ENCODE measurements around the gene RPS15. TPM values are rescaled to one million over a fixed set of nuclear protein-coding genes. Genes with fewer than 3 reads are reported as not detected.

Gene RPS15
- total RNA-seq, 1 experiment from 2014 or later, result 1,696 TPM

GRCh38 chr19:1408300-1409203 lies 29.6 kb upstream of the RPS15 start:
- Histone ChIP-seq H3K4me3 (ENCODE audit: low read depth, low read length, poor library complexity, severe bottlenecking) (peak overlapping the region; percentile 97), H3K27ac (ENCODE audit: low read depth, low read length, poor library complexity, severe bottlenecking) (peak overlapping the region; percentile 98), H3K9me3 (ENCODE audit: low read depth, low read length, poor library complexity, severe bottlenecking) (no peaks in the 10 kb centered on the region), H3K4me1 (ENCODE audit: insufficient read depth, low read length, poor library complexity, severe bottlenecking) (peaks cover 22% of the 10 kb centered on the region), H3K27me3 (replicated peaks; ENCODE audit: insufficient read depth, low read depth, low read length, poor library complexity) (no peaks in the 10 kb centered on the region), H3K36me3 (ENCODE audit: insufficient read depth, low read length, poor library complexity, severe bottlenecking) (peaks cover 29% of the 10 kb centered on the region)
- peak; percentile 52 for DNase-seq (ENCODE audit: low spot score)
- TSS peak; percentile 37 for BruUV-seq (replicated peaks)
- CTCF ChIA-PET, result interaction anchor here (0.6 kb wide), 1 partner anchor 456 kb away, joined by 8 read pairs; no protein-coding TSS in a partner anchor
- TF ChIP-seq, protein P1, sequence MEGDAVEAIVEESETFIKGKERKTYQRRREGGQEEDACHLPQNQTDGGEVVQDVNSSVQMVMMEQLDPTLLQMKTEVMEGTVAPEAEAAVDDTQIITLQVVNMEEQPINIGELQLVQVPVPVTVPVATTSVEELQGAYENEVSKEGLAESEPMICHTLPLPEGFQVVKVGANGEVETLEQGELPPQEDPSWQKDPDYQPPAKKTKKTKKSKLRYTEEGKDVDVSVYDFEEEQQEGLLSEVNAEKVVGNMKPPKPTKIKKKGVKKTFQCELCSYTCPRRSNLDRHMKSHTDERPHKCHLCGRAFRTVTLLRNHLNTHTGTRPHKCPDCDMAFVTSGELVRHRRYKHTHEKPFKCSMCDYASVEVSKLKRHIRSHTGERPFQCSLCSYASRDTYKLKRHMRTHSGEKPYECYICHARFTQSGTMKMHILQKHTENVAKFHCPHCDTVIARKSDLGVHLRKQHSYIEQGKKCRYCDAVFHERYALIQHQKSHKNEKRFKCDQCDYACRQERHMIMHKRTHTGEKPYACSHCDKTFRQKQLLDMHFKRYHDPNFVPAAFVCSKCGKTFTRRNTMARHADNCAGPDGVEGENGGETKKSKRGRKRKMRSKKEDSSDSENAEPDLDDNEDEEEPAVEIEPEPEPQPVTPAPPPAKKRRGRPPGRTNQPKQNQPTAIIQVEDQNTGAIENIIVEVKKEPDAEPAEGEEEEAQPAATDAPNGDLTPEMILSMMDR (conservative IDR thresholded peaks at IDR 0.05; ENCODE audit: low read depth, low read length), result no peak
- no peak for TF ChIP-seq EZH2 (IDR thresholded peaks at IDR 0.05; ENCODE audit: borderline replicate concordance, low read depth, low read length, poor library complexity, severe bottlenecking)
- intact Hi-C loops (cut with micrococcal nuclease; ENCODE audit: unreplicated experiment), result no loop called here
- POLR2A ChIA-PET (ENCODE audit: low non-redundant PET), result interaction anchor here (0.7 to 0.9 kb wide), 2 partner anchors 28 to 135 kb away, joined by 3 to 13 read pairs; no protein-coding TSS in a partner anchor

- ChIA-PET POLR2A (ENCODE audit: low non-redundant PET) (interaction anchor here (0.7 kb wide), 1 partner anchor 136 kb away, joined by 3 read pairs; no protein-coding TSS in a partner anchor), CTCF (no interaction called here)
- peak overlapping the region; percentile 97 for H3K4me3 ChIP-seq (ENCODE audit: low read depth, low read length, poor library complexity, severe bottlenecking)
- peak overlapping the region; percentile 98 for H3K27ac ChIP-seq (ENCODE audit: low read depth, low read length, poor library complexity, severe bottlenecking)
- H3K27me3 ChIP-seq (replicated peaks; ENCODE audit: insufficient read depth, low read depth, low read length, poor library complexity), result no peaks in the 10 kb centered on the region
- DNase-seq (ENCODE audit: low spot score), result no peak
- TF ChIP-seq, protein P1 (conservative IDR thresholded peaks at IDR 0.05; ENCODE audit: low read depth, low read length), result no peak
- no peak for TF ChIP-seq EZH2 (IDR thresholded peaks at IDR 0.05; ENCODE audit: borderline replicate concordance, low read depth, low read length, poor library complexity, severe bottlenecking)
- H3K4me1 ChIP-seq (ENCODE audit: insufficient read depth, low read length, poor library complexity, severe bottlenecking), result peaks cover 22% of the 10 kb centered on the region
- H3K9me3 ChIP-seq (ENCODE audit: low read depth, low read length, poor library complexity, severe bottlenecking), result no peaks in the 10 kb centered on the region
- BruUV-seq (replicated peaks), result no TSS peak
- intact Hi-C loops (cut with micrococcal nuclease; ENCODE audit: unreplicated experiment), result no loop called here
- peaks cover 29% of the 10 kb centered on the region for H3K36me3 ChIP-seq (ENCODE audit: insufficient read depth, low read length, poor library complexity, severe bottlenecking)
Measured at GRCh38 chr19:1409204-1410005, 28.8 kb upstream of the RPS15 start.

DNA sequence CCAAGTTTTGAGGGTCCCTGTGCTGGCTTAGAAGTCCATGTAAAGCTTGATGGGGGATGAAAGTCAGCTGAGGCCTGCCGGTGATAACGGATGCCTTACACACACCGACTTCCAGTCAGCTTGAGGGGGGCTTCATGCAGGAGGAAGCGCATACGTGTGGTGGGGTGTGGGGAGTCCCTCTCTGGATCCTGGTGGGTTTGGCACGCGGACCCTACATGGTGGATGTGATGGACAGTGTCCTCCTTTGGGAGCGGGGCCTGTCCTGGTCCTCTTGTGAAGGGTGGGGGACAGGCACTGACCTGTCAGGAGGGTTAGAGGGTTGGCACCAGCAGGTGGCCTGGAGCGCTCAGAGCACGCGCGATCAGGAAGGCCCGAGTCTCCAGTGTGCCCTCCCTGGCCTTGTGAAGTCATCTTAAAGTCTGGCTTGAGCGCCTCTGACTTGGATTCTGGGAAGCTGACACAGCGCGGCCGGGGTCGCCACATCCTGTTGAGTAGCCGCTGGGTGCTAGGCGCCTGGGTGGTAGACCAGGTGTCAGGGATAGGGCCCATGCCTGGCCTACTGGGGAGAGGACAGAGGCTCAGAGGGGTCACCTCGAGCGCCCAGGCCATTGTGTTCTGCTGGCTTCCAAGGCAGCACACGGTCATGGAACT lies 27.9 kb upstream of the RPS15 start:
- Histone ChIP-seq H3K4me3 (ENCODE audit: low read depth, low read length, poor library complexity, severe bottlenecking) (no peak overlapping the region), H3K27me3 (replicated peaks; ENCODE audit: insufficient read depth, low read depth, low read length, poor library complexity) (no peaks in the 10 kb centered on the region), H3K9me3 (ENCODE audit: low read depth, low read length, poor library complexity, severe bottlenecking) (no peaks in the 10 kb centered on the region), H3K36me3 (ENCODE audit: insufficient read depth, low read length, poor library complexity, severe bottlenecking) (peaks cover 29% of the 10 kb centered on the region), H3K4me1 (ENCODE audit: insufficient read depth, low read length, poor library complexity, severe bottlenecking) (peaks cover 27% of the 10 kb centered on the region), H3K27ac (ENCODE audit: low read depth, low read length, poor library complexity, severe bottlenecking) (peak overlapping the region; percentile 54)
- TSS peak; percentile 8 for BruUV-seq (replicated peaks)
- no peak for DNase-seq (ENCODE audit: low spot score)
- POLR2A ChIA-PET (ENCODE audit: low non-redundant PET), result no interaction called here
- CTCF ChIA-PET, result no interaction called here
- intact Hi-C loops (cut with micrococcal nuclease; ENCODE audit: unreplicated experiment), result no loop called here
- TF ChIP-seq, protein P1 (conservative IDR thresholded peaks at IDR 0.05; ENCODE audit: low read depth, low read length), result no peak
- TF ChIP-seq EZH2 (IDR thresholded peaks at IDR 0.05; ENCODE audit: borderline replicate concordance, low read depth, low read length, poor library complexity, severe bottlenecking), result no peak
